ENCODE data around the gene RNF157.

RNF157 gene

GRCh38 chr17:76240461-76241203, at the start of gene RNF157:
RNF157 (minus strand) TSS chr17:76240493; CDS start chr17:76240240, 253 bp downstream.
- DNase-seq (ENCODE audit: low spot score): peak; percentile 88

GRCh38 chr17:76281573-76282371, 41.5 kb upstream of the RNF157 start:
- no peak for DNase-seq (ENCODE audit: low spot score)

- DNase-seq (ENCODE audit: low spot score): no peak
Observed at GRCh38 chr17:76280650-76281049, 40.4 kb upstream of the RNF157 start.

GRCh38 chr17:76279742-76280287, 39.5 kb upstream of the RNF157 start:
- DNase-seq (ENCODE audit: low spot score): no peak

- DNase-seq (ENCODE audit: low spot score): peak; percentile 93
Observed at GRCh38 chr17:76278952-76279741, 38.9 kb upstream of the RNF157 start.

GRCh38 chr17:76278268-76278908, 38.1 kb upstream of the RNF157 start:
- DNase-seq (ENCODE audit: low spot score): no peak

GRCh38 chr17:76277300-76278267, 37.3 kb upstream of the RNF157 start:
- no peak for DNase-seq (ENCODE audit: low spot score)

GRCh38 chr17:76276461-76277299, 36.4 kb upstream of the RNF157 start:
- DNase-seq (ENCODE audit: low spot score): peak; percentile 83

- DNase-seq (ENCODE audit: low spot score): no peak
Observed at GRCh38 chr17:76276069-76276431, 35.8 kb upstream of the RNF157 start.

- no peak for DNase-seq (ENCODE audit: low spot score)
Observed at GRCh38 chr17:76275382-76276068, 35.2 kb upstream of the RNF157 start.

- no peak for DNase-seq (ENCODE audit: low spot score)
Observed at GRCh38 chr17:76274112-76274956, 34.0 kb upstream of the RNF157 start.

- DNase-seq (ENCODE audit: low spot score): no peak
Observed at GRCh38 chr17:76273445-76274111, 33.3 kb upstream of the RNF157 start.

- no peak for DNase-seq (ENCODE audit: low spot score)
Observed at GRCh38 chr17:76272541-76273444, 32.5 kb upstream of the RNF157 start.

- DNase-seq (ENCODE audit: low spot score): no peak
Observed at GRCh38 chr17:76271669-76272540, 31.6 kb upstream of the RNF157 start.
